SH-SY5Y (cell line): ENCODE measurements around the gene VIT.

Experiments used
- GATA2 ChIP-seq: IDR thresholded peaks from 2 replicates; pipeline ENCODE4 v1.6.1; 2011; ENCODE audit warnings: mild to moderate bottlenecking, low read depth, low read length
- GATA3 ChIP-seq: IDR thresholded peaks from 2 replicates; pipeline ENCODE4 v1.6.1; 2011; ENCODE audit warnings: low read depth, mild to moderate bottlenecking, low read length, moderate library complexity

The VIT gene

DNA sequence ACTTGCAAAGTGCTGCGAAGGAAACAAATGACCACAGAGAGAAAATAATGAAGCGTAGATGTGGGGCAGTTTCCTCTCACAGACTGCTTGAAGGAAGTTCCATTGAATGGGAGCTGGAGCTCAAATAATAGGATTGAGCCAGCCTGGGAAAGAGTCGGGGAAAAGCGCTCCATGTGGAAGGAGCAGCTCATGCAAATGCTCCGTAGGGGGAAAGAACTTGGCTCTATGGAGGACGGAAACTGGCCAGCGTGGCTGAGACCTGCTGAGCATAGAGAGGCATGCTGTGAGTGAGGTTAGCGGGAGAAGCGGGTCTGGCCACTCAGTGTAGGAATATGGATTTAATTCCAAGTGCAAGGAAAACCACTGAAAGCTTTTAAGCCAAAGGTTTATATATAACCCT lies 28.6 kb upstream of the VIT start:
- TF ChIP-seq GATA3 = no peak

- TF ChIP-seq GATA2 = no peak
- no peak for TF ChIP-seq GATA3
Measured at GRCh38 chr2:36670881-36671595, 25.5 kb upstream of the VIT start.

DNA sequence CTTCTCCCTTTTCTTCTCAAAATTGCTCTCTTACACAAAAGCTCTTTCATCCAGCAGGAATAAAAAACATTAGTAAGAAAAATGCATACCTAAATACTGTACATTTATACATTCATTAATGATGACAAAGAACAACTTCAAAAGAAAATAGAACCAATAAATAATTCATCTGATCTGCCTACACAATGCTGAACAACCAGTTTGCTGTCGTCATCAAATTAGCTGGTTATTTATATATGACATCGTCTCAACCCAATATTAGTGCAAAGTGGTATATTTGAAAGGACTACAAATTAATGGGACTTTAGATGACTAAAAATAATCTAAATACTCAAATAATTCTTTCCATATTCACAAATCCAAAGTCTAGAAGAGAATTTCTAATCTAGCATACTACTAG lies 24.8 kb upstream of the VIT start:
- no peak for TF ChIP-seq GATA3
- TF ChIP-seq GATA2 = no peak

GRCh38 chr2:36672199-36672598 lies 24.3 kb upstream of the VIT start:
- no peak for TF ChIP-seq GATA2
- no peak for TF ChIP-seq GATA3

DNA sequence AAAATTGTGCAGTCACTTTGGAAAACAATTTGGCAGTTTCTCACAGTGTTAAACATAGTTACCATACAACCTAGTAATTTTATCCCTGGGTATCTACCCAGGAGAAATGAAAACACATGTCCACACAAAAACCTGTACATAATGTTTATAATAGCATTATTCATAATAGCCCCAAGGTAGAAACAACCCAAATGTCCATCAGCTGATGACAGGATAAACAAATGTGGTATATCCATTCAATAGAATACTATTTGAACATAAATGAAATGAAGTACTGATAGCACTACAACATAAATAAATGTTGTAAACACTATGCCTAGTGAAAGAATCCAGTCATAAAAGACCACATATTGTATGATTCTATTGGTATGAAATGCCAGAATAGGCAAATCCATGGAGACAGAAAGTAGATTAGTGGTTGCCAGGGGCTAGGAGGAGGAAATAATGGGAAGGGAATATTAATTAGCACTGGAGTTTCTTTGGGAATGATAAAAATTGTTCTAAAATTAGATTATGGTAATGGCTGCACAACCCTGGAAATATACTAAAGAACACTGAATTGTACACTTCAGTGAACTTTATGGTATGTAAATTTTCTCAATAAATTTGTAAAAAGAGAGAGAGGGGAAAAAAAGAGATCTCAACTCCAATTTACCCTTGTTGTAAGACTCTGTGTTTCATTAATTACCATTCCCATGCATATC lies 20.8 kb upstream of the VIT start:
- no peak for TF ChIP-seq GATA2
- TF ChIP-seq GATA3 = no peak

DNA sequence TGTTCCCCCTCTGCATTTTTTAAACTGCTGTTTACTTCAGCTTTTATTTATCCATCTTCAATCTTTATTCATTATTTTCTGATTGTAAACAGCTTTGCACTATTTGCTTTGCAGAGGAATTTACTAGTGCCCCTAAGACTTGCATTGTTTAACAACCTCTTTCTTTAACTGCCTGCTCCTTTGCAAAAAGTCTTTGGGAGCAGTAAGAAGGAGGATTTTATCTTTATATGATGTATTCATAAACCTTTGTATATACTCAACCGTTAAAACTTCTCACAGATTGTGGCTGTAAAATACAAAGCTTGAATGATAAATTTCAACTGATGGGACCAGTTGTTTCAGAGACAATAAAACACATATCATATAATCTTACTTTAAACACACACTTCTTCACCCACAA lies 20.1 kb upstream of the VIT start:
- TF ChIP-seq GATA2 = no peak

GRCh38 chr2:36677386-36677785 lies 19.1 kb upstream of the VIT start:
- TF ChIP-seq GATA3 (no peak), GATA2 (no peak)

DNA sequence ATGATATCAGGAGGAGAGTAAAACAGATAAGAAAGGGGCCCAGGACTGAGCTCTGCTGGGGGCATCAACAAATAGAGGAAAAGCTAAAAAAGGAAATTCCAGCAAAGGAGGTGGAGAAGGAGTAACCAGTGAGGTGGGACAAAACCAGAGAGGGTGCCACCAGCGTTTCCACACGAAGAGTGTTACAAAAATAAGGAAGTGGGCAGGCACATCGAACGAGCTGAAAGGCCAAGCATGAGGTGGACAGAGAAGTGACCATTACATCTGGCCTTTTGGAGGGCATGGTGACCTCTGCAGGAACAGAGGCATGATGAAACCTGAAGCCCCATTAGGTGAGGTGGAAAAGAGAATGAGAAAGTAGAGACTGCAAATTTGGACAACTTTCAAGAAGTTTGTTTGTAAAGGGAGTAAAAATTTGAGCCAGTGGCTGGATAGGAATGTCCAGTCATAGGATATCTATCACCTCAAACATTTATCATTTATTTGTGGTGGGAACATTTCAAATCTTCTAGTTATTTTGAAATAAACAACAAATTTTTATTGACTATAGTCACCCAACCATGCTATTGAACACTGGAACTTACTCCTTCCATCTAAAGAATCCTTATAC lies 18.4 kb upstream of the VIT start:
- TF ChIP-seq GATA3 = no peak
- no peak for TF ChIP-seq GATA2

DNA sequence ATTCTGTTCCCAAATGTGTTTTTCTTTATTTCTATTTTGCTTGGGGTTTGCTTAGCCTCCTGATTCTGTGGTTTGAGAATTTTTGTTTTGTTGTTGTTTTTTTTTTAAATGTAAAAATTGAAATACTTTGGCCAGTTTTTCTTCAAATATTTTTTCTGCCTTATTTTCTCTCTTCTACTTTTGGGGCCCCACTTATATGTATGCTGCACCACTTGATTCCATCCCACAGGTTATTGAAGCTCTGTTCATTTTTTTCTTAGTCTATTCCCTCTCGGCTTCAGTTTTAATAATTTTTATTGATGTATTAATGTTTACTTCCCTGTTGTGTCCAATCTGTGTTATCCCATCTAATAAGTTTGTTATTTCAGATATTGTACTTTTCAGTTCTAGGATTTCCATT lies 17.7 kb upstream of the VIT start:
- no peak for TF ChIP-seq GATA3
- TF ChIP-seq GATA2 = no peak

GRCh38 chr2:36680012-36680411 lies 16.5 kb upstream of the VIT start:
- TF ChIP-seq GATA2 = no peak
- no peak for TF ChIP-seq GATA3

- TF ChIP-seq GATA3 = no peak
- no peak for TF ChIP-seq GATA2
Measured at GRCh38 chr2:36682562-36682961, 13.9 kb upstream of the VIT start.

DNA sequence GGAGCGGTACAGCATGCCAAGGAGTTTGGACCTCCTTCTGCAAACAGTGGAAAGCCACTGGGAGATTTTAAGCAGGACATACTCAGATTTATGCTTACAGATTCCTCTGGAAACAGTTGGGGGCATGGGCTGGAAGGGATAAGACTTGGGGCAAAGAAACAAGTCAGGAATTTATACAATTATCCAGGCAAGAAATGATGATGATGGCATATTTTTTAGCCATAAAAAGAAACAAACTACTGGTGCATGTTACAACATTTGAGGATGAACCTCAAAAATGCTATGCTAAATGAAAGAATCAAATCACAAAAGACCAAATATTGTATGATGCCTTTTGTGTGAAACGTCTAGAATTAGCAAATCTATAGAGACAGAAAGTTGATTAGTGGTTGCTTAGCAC lies 13.5 kb upstream of the VIT start:
- TF ChIP-seq GATA2 (no peak), GATA3 (no peak)

DNA sequence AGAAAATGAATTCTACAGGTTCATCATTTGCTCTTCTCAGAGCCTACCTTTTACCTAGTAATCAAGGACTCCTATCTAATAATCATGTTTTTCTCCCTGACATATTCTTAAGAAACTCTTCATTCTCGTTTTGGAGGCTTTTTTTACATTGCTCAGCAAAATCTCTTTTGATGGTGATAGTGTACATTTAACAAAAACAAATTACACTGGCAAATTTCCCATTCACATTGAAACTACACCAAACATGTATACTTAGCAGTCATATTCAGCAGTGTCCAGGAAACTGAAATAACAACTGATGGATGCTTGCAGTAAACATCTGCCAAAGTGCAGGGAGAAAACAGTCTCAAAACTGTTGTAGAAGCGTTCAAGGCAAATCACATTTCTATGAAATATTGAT lies 4.4 kb upstream of the VIT start:
- TF ChIP-seq GATA3 = no peak
- no peak for TF ChIP-seq GATA2

DNA sequence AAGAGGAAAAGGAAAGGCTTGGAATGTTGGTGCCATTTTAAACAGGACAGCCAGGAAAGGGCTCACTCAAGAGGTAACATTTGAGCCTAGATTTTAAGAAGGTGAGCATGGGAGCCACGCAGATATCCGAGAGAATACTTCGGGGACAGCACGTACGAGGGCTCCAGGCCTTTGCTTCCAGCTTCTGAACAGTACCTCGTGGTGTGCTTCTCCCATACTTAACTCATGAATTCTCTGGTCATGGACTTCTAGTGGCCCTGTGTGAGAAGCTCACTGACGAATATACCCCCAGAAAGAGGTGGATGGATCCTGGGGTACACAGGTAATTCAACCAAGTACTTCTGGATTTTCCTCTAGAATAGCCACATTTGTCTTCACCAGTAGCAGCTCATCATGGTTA lies 2.7 kb upstream of the VIT start:
- TF ChIP-seq GATA2 (no peak), GATA3 (no peak)

DNA sequence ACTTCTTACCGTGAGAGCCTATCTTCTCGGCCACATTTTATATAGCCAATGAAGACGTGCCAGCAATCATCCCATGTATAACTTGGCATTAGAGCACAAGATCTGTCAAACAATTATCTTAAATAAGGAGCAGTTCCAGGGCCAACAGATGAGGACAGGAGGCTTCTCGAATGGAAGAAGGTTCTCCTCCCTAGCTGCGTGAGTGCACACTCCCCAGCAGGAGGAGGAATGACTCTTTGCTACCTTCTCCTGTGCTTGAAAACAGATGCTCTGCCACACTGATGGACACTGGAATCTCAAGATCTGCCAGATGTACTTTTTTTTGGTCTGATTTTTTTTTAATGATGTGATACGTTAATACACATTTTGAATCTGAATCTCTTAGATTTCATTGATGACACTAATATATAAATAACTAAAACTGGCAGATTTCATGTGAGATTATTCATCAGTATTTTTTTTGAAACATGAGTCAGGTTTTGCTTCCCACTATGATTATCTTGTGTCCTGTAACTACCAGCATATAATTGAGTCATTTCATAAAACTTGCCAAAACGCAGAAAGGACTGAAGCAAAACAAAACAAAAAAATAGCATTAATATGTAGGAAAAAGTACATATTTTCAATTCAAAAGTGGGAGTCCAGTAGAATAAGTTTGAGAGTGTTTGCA lies 626 bp upstream of the VIT start:
- TF ChIP-seq GATA3 (no peak), GATA2 (no peak)
